Stimulated activated naive B cell treated with anti-CD40 and anti-IgM and Interleukin-4, amounts not matched to agents 10 μg/mL and 1 μg/mL and 100 μg/mL, for 72 hours (primary cell): ENCODE results near the gene SLC51B.
"Not testable (repeated sequence)": the region's sequence is repeated elsewhere in the genome, so short reads cannot be mapped to it uniquely, and the experiment has no call there.

Source experiments
- ATAC-seq, 2 donors: fragments of 150-1000 bp; cut with Tn5 transposase; replicated peaks; 2 replicates each; pipeline ENCODE4 v1.10.0; 2021; ENCODE audit warnings: moderate library complexity in 1 of 2
- DNase-seq: peaks from one replicate; pipeline ENCODE4 v3.0.0; 2021
- H3K27ac Mint-ChIP-seq: one replicate; pipeline ENCODE4 v1.8.0; 2022; ENCODE audit warnings: mild to moderate bottlenecking, mixed read lengths
- H3K27me3 Mint-ChIP-seq, 2 donors: one replicate each; pipeline ENCODE4 v1.8.0; 2022; ENCODE audit warnings: mixed read lengths in 2 of 2
- H3K36me3 Mint-ChIP-seq, 2 donors: one replicate each; pipeline ENCODE4 v1.8.0; 2022; ENCODE audit warnings: mixed read lengths in 2 of 2, mild to moderate bottlenecking in 1 of 2
- H3K4me1 Mint-ChIP-seq, 2 donors: one replicate each; pipeline ENCODE4 v1.8.0; 2022; ENCODE audit warnings: mixed read lengths in 2 of 2, mild to moderate bottlenecking in 1 of 2
- H3K4me3 Mint-ChIP-seq, 2 donors: one replicate each; pipeline ENCODE4 v1.8.0; 2022; ENCODE audit warnings: mild to moderate bottlenecking in 2 of 2, mixed read lengths in 2 of 2, moderate library complexity in 1 of 2
- H3K9me3 Mint-ChIP-seq, 2 donors: one replicate each; pipeline ENCODE4 v1.8.0; 2022; ENCODE audit warnings: mixed read lengths in 2 of 2, mild to moderate bottlenecking in 1 of 2

The SLC51B gene

GRCh38 chr15:65032801-65033537, 12.2 kb upstream of the SLC51B start:
- Mint-ChIP-seq H3K27me3 (peaks cover 0 to 9% of the 10 kb centered on the region in 2 donors), H3K36me3 (no peaks in the 10 kb centered on the region), H3K4me3 (peak overlapping the region in 1 of 2 donors; percentile 46), H3K27ac (no peak overlapping the region), H3K4me1 (peaks cover 13 to 25% of the 10 kb centered on the region in 2 donors), H3K9me3 (no peaks in the 10 kb centered on the region)
- ATAC-seq: peak; percentile 68 to 69
- DNase-seq: peak; percentile 38

- no peaks in the 10 kb centered on the region for H3K36me3 Mint-ChIP-seq
- no peak overlapping the region for H3K4me3 Mint-ChIP-seq
- H3K27ac Mint-ChIP-seq: no peak overlapping the region
- H3K27me3 Mint-ChIP-seq: peaks cover 0 to 9% of the 10 kb centered on the region in 2 donors
- no peaks in the 10 kb centered on the region for H3K9me3 Mint-ChIP-seq
- H3K4me1 Mint-ChIP-seq: peaks cover 9 to 17% of the 10 kb centered on the region in 2 donors
- ATAC-seq (peak; percentile 51 to 54), DNase-seq (no peak)
These were observed 11.4 kb upstream of the SLC51B start for GRCh38 chr15:65033659-65034269.

- no peak overlapping the region for H3K4me3 Mint-ChIP-seq
These were observed 10.5 kb upstream of the SLC51B start for GRCh38 chr15:65034719-65035118.

GRCh38 chr15:65037309-65037708, 7.9 kb upstream of the SLC51B start:
- no peak overlapping the region for H3K27ac Mint-ChIP-seq
- no peak for DNase-seq
- no peaks in the 10 kb centered on the region for H3K36me3 Mint-ChIP-seq
- ATAC-seq: no peak
- no peak overlapping the region for H3K4me3 Mint-ChIP-seq
- H3K27me3 Mint-ChIP-seq: peaks cover 0 to 2% of the 10 kb centered on the region in 2 donors
- H3K9me3 Mint-ChIP-seq: no peaks in the 10 kb centered on the region
- H3K4me1 Mint-ChIP-seq: peaks cover 6 to 17% of the 10 kb centered on the region in 2 donors

More at GRCh38 chr15:65034719-65035118, 10.5 kb upstream of the SLC51B start:
- no peak for DNase-seq
- ATAC-seq: peak in 1 of 2 donors; percentile 26
- H3K27ac Mint-ChIP-seq: no peak overlapping the region
- peaks cover 9 to 17% of the 10 kb centered on the region in 2 donors for H3K4me1 Mint-ChIP-seq
- no peaks in the 10 kb centered on the region for H3K9me3 Mint-ChIP-seq
- H3K36me3 Mint-ChIP-seq: no peaks in the 10 kb centered on the region
- H3K27me3 Mint-ChIP-seq: peaks cover 0 to 9% of the 10 kb centered on the region in 2 donors

GRCh38 chr15:65038428-65038827, 6.8 kb upstream of the SLC51B start:
- Mint-ChIP-seq H3K9me3 (no peaks in the 10 kb centered on the region), H3K27me3 (no peaks in the 10 kb centered on the region), H3K36me3 (no peaks in the 10 kb centered on the region), H3K4me1 (peaks cover 0 to 5% of the 10 kb centered on the region in 2 donors), H3K4me3 (no peak overlapping the region), H3K27ac (no peak overlapping the region)
- ATAC-seq: no peak
- DNase-seq: no peak

GRCh38 chr15:65038836-65039235, 6.4 kb upstream of the SLC51B start:
- DNase-seq (no peak), ATAC-seq (no peak)
- Mint-ChIP-seq H3K9me3 (no peaks in the 10 kb centered on the region), H3K27ac (no peak overlapping the region), H3K4me1 (peaks cover 0 to 1% of the 10 kb centered on the region in 2 donors), H3K36me3 (no peaks in the 10 kb centered on the region), H3K27me3 (no peaks in the 10 kb centered on the region), H3K4me3 (no peak overlapping the region)

- Mint-ChIP-seq H3K4me3 (no peak overlapping the region), H3K27ac (no peak overlapping the region), H3K4me1 (no peaks in the 10 kb centered on the region), H3K36me3 (no peaks in the 10 kb centered on the region), H3K27me3 (peaks cover 0 to 2% of the 10 kb centered on the region in 2 donors), H3K9me3 (no peaks in the 10 kb centered on the region)
- DNase-seq (no peak), ATAC-seq (no peak)
These were observed 4.7 kb upstream of the SLC51B start for GRCh38 chr15:65040461-65040860.

GRCh38 chr15:65041787-65042186, 3.4 kb upstream of the SLC51B start:
- Mint-ChIP-seq H3K4me3 (no peak overlapping the region), H3K4me1 (no peaks in the 10 kb centered on the region)

GRCh38 chr15:65042776-65043327, 2.3 kb upstream of the SLC51B start:
- Mint-ChIP-seq H3K27me3 (peaks cover 4 to 6% of the 10 kb centered on the region in 2 donors), H3K4me3 (no peak overlapping the region), H3K36me3 (no peaks in the 10 kb centered on the region), H3K27ac (no peak overlapping the region), H3K4me1 (no peaks in the 10 kb centered on the region), H3K9me3 (no peaks in the 10 kb centered on the region)
- ATAC-seq (no peak), DNase-seq (no peak)

More at GRCh38 chr15:65041787-65042186, 3.4 kb upstream of the SLC51B start:
- H3K27me3 Mint-ChIP-seq: peaks cover 0 to 4% of the 10 kb centered on the region in 2 donors
- no peaks in the 10 kb centered on the region for H3K36me3 Mint-ChIP-seq
- H3K9me3 Mint-ChIP-seq: no peaks in the 10 kb centered on the region
- no peak overlapping the region for H3K27ac Mint-ChIP-seq
- no peak for ATAC-seq
- no peak for DNase-seq

GRCh38 chr15:65044218-65044617, 969 bp upstream of the SLC51B start:
- not testable (repeated sequence) for H3K27ac Mint-ChIP-seq, H3K9me3 Mint-ChIP-seq, H3K27me3 Mint-ChIP-seq, H3K36me3 Mint-ChIP-seq, H3K4me3 Mint-ChIP-seq, H3K4me1 Mint-ChIP-seq, ATAC-seq, DNase-seq

GRCh38 chr15:65048241-65048640, 3.1 kb downstream of the SLC51B start:
- ATAC-seq: no peak
- Mint-ChIP-seq H3K36me3 (no peaks in the 10 kb centered on the region), H3K27me3 (peaks cover 6 to 7% of the 10 kb centered on the region in 2 donors), H3K9me3 (no peaks in the 10 kb centered on the region), H3K4me3 (no peak overlapping the region), H3K27ac (no peak overlapping the region), H3K4me1 (peaks cover 16 to 17% of the 10 kb centered on the region in 2 donors)
- no peak for DNase-seq

- H3K4me3 Mint-ChIP-seq: peak overlapping the region; percentile 70 to 82
- peaks cover 16 to 17% of the 10 kb centered on the region in 2 donors for H3K4me1 Mint-ChIP-seq
- H3K9me3 Mint-ChIP-seq: no peaks in the 10 kb centered on the region
- H3K27ac Mint-ChIP-seq: peak overlapping the region; percentile 68
- ATAC-seq (peak; percentile 92), DNase-seq (peak; percentile 86)
- H3K36me3 Mint-ChIP-seq: no peaks in the 10 kb centered on the region
- peaks cover 6 to 7% of the 10 kb centered on the region in 2 donors for H3K27me3 Mint-ChIP-seq
These were observed 4.2 kb downstream of the SLC51B start for GRCh38 chr15:65049418-65049840.

- Mint-ChIP-seq H3K9me3 (no peaks in the 10 kb centered on the region), H3K27ac (no peak overlapping the region), H3K4me3 (peak overlapping the region in 1 of 2 donors; percentile 70), H3K27me3 (peaks cover 6% of the 10 kb centered on the region in 2 donors), H3K4me1 (peaks cover 16 to 17% of the 10 kb centered on the region in 2 donors), H3K36me3 (no peaks in the 10 kb centered on the region)
- DNase-seq (no peak), ATAC-seq (peak; percentile 30 to 58)
These were observed 5.1 kb downstream of the SLC51B start for GRCh38 chr15:65050270-65050669.

GRCh38 chr15:65051266-65051665, 6.1 kb downstream of the SLC51B start:
- H3K27me3 Mint-ChIP-seq: peaks cover 3 to 6% of the 10 kb centered on the region in 2 donors
- H3K36me3 Mint-ChIP-seq: no peaks in the 10 kb centered on the region
- DNase-seq (no peak), ATAC-seq (no peak)
- H3K4me1 Mint-ChIP-seq: peaks cover 16 to 17% of the 10 kb centered on the region in 2 donors
- peak overlapping the region; percentile 11 for H3K27ac Mint-ChIP-seq
- H3K9me3 Mint-ChIP-seq: no peaks in the 10 kb centered on the region
- no peak overlapping the region for H3K4me3 Mint-ChIP-seq
